T-helper 2 cell treated with Interferon-gamma antibody and Interleukin-4, amounts not matched to agents 100 ng/mL and 5 ng/mL, for 36 hours (primary cell): ENCODE results near the gene MYO5A. TPM values are rescaled to one million over a fixed set of nuclear protein-coding genes. Genes with fewer than 3 reads are reported as not detected.
"Not testable (repeated sequence)": the region's sequence is repeated elsewhere in the genome, so short reads cannot be mapped to it uniquely, and the experiment has no call there.

Experiments
- intact Hi-C: fragments of 100-400 bp; cut with micrococcal nuclease; formaldehyde crosslinking; loops from one replicate; pipeline ENCODE4 v1.15.1; 2023
- total RNA-seq: library from RNA; stranded (reverse); gene quantifications from 2 replicates; pipeline ENCODE4 v1.2.3, GENCODE V29; 2022

MYO5A gene
- total RNA-seq = 30.8 and 31.4 TPM in 2 replicates

GRCh38 chr15:52528564-52529340 is at the start of gene MYO5A:
TSS of gene MYO5A (minus strand) at chr15:52528880. CDS start at chr15:52528806, 74 bp downstream.
- intact Hi-C loops = loop anchor here (1.0 to 2.0 kb wide), 8 partner anchors 30 to 272 kb away; partner anchors contain the start of gene ARPP19

GRCh38 chr15:52576692-52577091 is 48.0 kb upstream of the MYO5A start:
- intact Hi-C loops = no loop called here

GRCh38 chr15:52575573-52575972 is 46.9 kb upstream of the MYO5A start:
- intact Hi-C loops = not testable (repeated sequence)

- intact Hi-C loops = no loop called here
Observed at GRCh38 chr15:52575072-52575471, 46.4 kb upstream of the MYO5A start.

GRCh38 chr15:52574623-52575022 is 45.9 kb upstream of the MYO5A start:
- intact Hi-C loops = not testable (repeated sequence)

GRCh38 chr15:52568601-52569585 is 40.2 kb upstream of the MYO5A start, which contains the start of gene ARPP19:
TSS of gene ARPP19 (minus strand) at chr15:52569030. CDS start at chr15:52568892, 138 bp downstream.
- intact Hi-C loops = loop anchor here (1.0 to 5.0 kb wide), 7 partner anchors 11 to 552 kb away; partner anchors contain the start of genes ATOSA and MAPK6

- intact Hi-C loops = loop anchor here (1.0 to 5.0 kb wide), 4 partner anchors 10 to 551 kb away; partner anchors contain the start of gene MAPK6
Observed at GRCh38 chr15:52567871-52568600, 39.4 kb upstream of the MYO5A start.

- intact Hi-C loops = loop anchor here (5.0 kb wide), 2 partner anchors 85 to 550 kb away; partner anchors contain the start of gene MAPK6
Observed at GRCh38 chr15:52566889-52567288, 38.2 kb upstream of the MYO5A start.

GRCh38 chr15:52565417-52566358 is 37.0 kb upstream of the MYO5A start:
- intact Hi-C loops = loop anchor here (5.0 kb wide), 2 partner anchors 83 to 548 kb away; partner anchors contain the start of gene MAPK6

GRCh38 chr15:52563501-52564060 is 34.9 kb upstream of the MYO5A start:
- intact Hi-C loops = no loop called here

- intact Hi-C loops = loop anchor here (2.0 kb wide), 1 partner anchor 229 kb away; no protein-coding TSS in a partner anchor
Observed at GRCh38 chr15:52559575-52559974, 30.9 kb upstream of the MYO5A start.

- intact Hi-C loops = loop anchor here (2.0 kb wide), 1 partner anchor 228 kb away; no protein-coding TSS in a partner anchor
Observed at GRCh38 chr15:52559022-52559421, 30.3 kb upstream of the MYO5A start.

- intact Hi-C loops = loop anchor here (1.0 to 2.0 kb wide), 3 partner anchors 10 to 227 kb away; no protein-coding TSS in a partner anchor
Observed at GRCh38 chr15:52558196-52558595, 29.5 kb upstream of the MYO5A start.

GRCh38 chr15:52557274-52557641 is 28.6 kb upstream of the MYO5A start:
- intact Hi-C loops = no loop called here

GRCh38 chr15:52556524-52557273 is 28.0 kb upstream of the MYO5A start:
- intact Hi-C loops = no loop called here

- intact Hi-C loops = no loop called here
Observed at GRCh38 chr15:52552303-52552702, 23.6 kb upstream of the MYO5A start.

- intact Hi-C loops = no loop called here
Observed at GRCh38 chr15:52551762-52552161, 23.1 kb upstream of the MYO5A start.

- intact Hi-C loops = not testable (repeated sequence)
Observed at GRCh38 chr15:52551186-52551585, 22.5 kb upstream of the MYO5A start.
